H1 (cell line): ENCODE measurements around the gene SPOUT1.

Source experiments
- CTCF ChIP-seq, 3 experiments: IDR thresholded peaks; 1 replicate in 2 of 3; 2 replicates in 1 of 3; pipeline versions ENCODE4 v1.5.1 to v1.6.1; 2011; ENCODE audit warnings: low read length in 3 of 3, mild to moderate bottlenecking in 3 of 3, inconsistent platforms in 2 of 3, low read depth in 1 of 3, moderate library complexity in 1 of 3; ENCODE audit not compliant: insufficient read depth in 1 of 3; ENCODE audit errors: control extremely low read depth in 1 of 3
- POLR2A ChIP-seq, 2 experiments: IDR thresholded peaks; 1 replicate in 1 of 2; 2 replicates in 1 of 2; pipeline ENCODE4 v1.6.1; 2011; ENCODE audit warnings: low read depth in 2 of 2, low read length in 2 of 2, mild to moderate bottlenecking in 2 of 2; ENCODE audit errors: control extremely low read depth in 1 of 2
- SRF ChIP-seq: IDR thresholded peaks from 2 replicates; pipeline ENCODE4 v1.6.1; 2011; ENCODE audit warnings: mild to moderate bottlenecking, low read depth, low read length, moderate library complexity

- TF ChIP-seq POLR2A (IDR thresholded peaks at IDR 0.05; ENCODE audit: control extremely low read depth in 1 of 2, low read depth in 2 of 2, low read length in 2 of 2): no peak
- no peak for TF ChIP-seq CTCF (IDR thresholded peaks at IDR 0.05; ENCODE audit: control extremely low read depth in 1 of 3, insufficient read depth in 1 of 3, low read depth in 1 of 3, low read length in 3 of 3)
- TF ChIP-seq SRF: no peak
Measured at GRCh38 chr9:128809036-128809599, 20.5 kb downstream of the SPOUT1 start.
